OCI-LY7 (cell line): ENCODE results near the gene SRXN1. TPM values are rescaled to one million over a fixed set of nuclear protein-coding genes. Genes with fewer than 3 reads are reported as not detected.

Experiments
- BruUV-seq: library from RNA; stranded (reverse); fragments of 400-500 nt; replicated peaks from 2 replicates; lab custom pipeline; 2021; lab: Mats Ljungman, UMichigan
- CTCF ChIA-PET: fragments of 300-600 bp; sonication (Branson Sonifier 250); formaldehyde crosslinking; loops from one replicate; lab custom pipeline; 2022; ENCODE audit warnings: antibody characterized with exemption; ENCODE audit not compliant: unreplicated experiment; lab: Charles Lee
- POLR2A ChIA-PET: fragments of 300-600 bp; sonication (Branson Sonifier 250); formaldehyde crosslinking; loops from one replicate; lab custom pipeline; 2022; ENCODE audit warnings: antibody characterized with exemption; lab: Charles Lee
- DNase-seq: peaks from one replicate; pipeline ENCODE4 v3.0.0-alpha.2; 2015; ENCODE audit warnings: low spot score
- H2AFZ ChIP-seq: fragments of 200-600 bp; sonication (generic), shearing (Covaris generic); 2 replicates; pipeline ENCODE4 v1.6.1; 2014; ENCODE audit warnings: mild to moderate bottlenecking, antibody characterized with exemption, low read length, moderate library complexity
- H3K27ac ChIP-seq: fragments of 200-600 bp; sonication (generic); 2 replicates; pipeline ENCODE4 v1.5.1; 2014; ENCODE audit warnings: mixed run types, low read depth, mild to moderate bottlenecking, moderate library complexity, low read length, inconsistent platforms; ENCODE audit not compliant: poor library complexity, severe bottlenecking
- H3K36me3 ChIP-seq: fragments of 200-600 bp; sonication (generic); 2 replicates; pipeline ENCODE4 v1.6.1; 2014; ENCODE audit warnings: mild to moderate bottlenecking, antibody characterized with exemption, low read length, moderate library complexity, mixed read lengths; ENCODE audit not compliant: insufficient read depth
- H3K4me1 ChIP-seq: fragments of 200-600 bp; sonication (generic); 2 replicates; pipeline ENCODE4 v1.5.1; 2014; ENCODE audit warnings: mild to moderate bottlenecking, low read length; ENCODE audit not compliant: insufficient read depth, poor library complexity, severe bottlenecking
- H3K4me2 ChIP-seq: fragments of 200-600 bp; sonication (generic); 2 replicates; pipeline ENCODE4 v1.6.1; 2014; ENCODE audit warnings: mild to moderate bottlenecking, low read length
- H3K4me3 ChIP-seq: fragments of 200-600 bp; sonication (generic); 2 replicates; pipeline ENCODE4 v1.5.1; 2014; ENCODE audit warnings: mild to moderate bottlenecking, low read depth, low read length; ENCODE audit not compliant: poor library complexity, severe bottlenecking
- H3K79me2 ChIP-seq: fragments of 200-600 bp; sonication (generic); 2 replicates; pipeline ENCODE4 v1.6.1; 2016; ENCODE audit warnings: low read depth, mild to moderate bottlenecking, low read length, moderate library complexity, mixed read lengths; ENCODE audit not compliant: insufficient read depth
- H3K9me2 ChIP-seq: fragments of 200-600 bp; sonication (generic); 2 replicates; pipeline ENCODE4 v1.6.1; 2016; ENCODE audit warnings: mild to moderate bottlenecking, low read length, mixed read lengths; ENCODE audit not compliant: insufficient read depth
- H3K9me3 ChIP-seq: fragments of 200-600 bp; sonication (generic); 2 replicates; pipeline ENCODE4 v1.6.1; 2014; ENCODE audit warnings: mild to moderate bottlenecking, mixed run types, low read length, mixed read lengths
- H4K20me1 ChIP-seq: fragments of 200-600 bp; sonication (generic); 2 replicates; pipeline ENCODE4 v1.6.1; 2014; ENCODE audit warnings: mild to moderate bottlenecking, antibody characterized with exemption, low read length, moderate library complexity, mixed read lengths; ENCODE audit not compliant: insufficient read depth
- EZH2phosphoT487 ChIP-seq: fragments of 200-600 bp; sonication (generic); IDR thresholded peaks from 2 replicates; pipeline ENCODE4 v1.6.1; 2018; ENCODE audit warnings: low read depth, borderline replicate concordance, mild to moderate bottlenecking, mixed run types, antibody characterized with exemption, low read length, moderate library complexity, mixed read lengths
- intact Hi-C: fragments of 100-400 bp; cut with micrococcal nuclease; formaldehyde crosslinking; loops from one replicate; pipeline ENCODE4 v1.10.0; 2022; ENCODE audit not compliant: unreplicated experiment
- total RNA-seq, 2 experiments: library from RNA; depleted of rRNA in 1 of 2; stranded (reverse); fragments of >200 nt in 1 of 2; shearing (Covaris generic) in 1 of 2; gene quantifications; 2 replicates each; pipeline ENCODE4 v1.2.3, GENCODE V29; 2014 to 2022
- TF ChIP-seq, protein P1 (sequence below): fragments of 200-600 bp; sonication (generic); conservative IDR thresholded peaks from 2 replicates; pipeline ENCODE4 v1.5.1; 2014; ENCODE audit warnings: mild to moderate bottlenecking, antibody characterized with exemption, low read length, moderate library complexity, mixed read lengths

SRXN1 gene
- total RNA-seq, 2 experiments from 2014 or later: 18.6 to 19.8 TPM

DNA sequence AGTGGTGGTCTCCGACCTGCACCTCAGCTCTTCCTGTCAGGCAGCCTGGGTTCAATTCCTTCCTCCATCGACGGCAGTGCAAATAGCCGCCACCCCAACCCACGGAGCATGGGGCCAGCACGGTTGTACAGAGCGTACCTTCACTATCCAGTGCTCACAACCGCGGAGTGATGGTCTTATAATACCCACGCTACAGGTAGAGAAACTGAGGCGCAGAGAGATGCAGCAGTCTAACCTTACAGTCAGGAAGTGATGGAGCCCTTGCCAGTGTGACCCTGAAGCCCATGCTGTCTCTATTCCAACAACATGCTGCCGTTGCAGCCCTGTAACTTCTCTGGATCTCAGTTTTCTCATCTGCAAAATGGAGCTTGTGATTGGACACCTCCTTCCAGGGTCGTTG is 11.6 kb upstream of the SRXN1 start:
- Histone ChIP-seq H3K9me3 (no peaks in the 10 kb centered on the region), H3K4me1 (peaks cover 22% of the 10 kb centered on the region), H3K4me3 (no peak overlapping the region), H3K27ac (no peak overlapping the region), H3K79me2 (no peaks in the 10 kb centered on the region), H2AFZ (no peak overlapping the region), H3K36me3 (no peaks in the 10 kb centered on the region), H3K9me2 (no peaks in the 10 kb centered on the region), H3K4me2 (0 out of 2 replicates have a peak overlapping the region, but pooled peaks have one; percentile 6), H4K20me1 (no peaks in the 10 kb centered on the region)
- ChIA-PET POLR2A (no interaction called here), CTCF (no interaction called here)
- intact Hi-C loops: no loop called here
- no TSS peak for BruUV-seq
- DNase-seq: no peak
- TF ChIP-seq, protein P1, sequence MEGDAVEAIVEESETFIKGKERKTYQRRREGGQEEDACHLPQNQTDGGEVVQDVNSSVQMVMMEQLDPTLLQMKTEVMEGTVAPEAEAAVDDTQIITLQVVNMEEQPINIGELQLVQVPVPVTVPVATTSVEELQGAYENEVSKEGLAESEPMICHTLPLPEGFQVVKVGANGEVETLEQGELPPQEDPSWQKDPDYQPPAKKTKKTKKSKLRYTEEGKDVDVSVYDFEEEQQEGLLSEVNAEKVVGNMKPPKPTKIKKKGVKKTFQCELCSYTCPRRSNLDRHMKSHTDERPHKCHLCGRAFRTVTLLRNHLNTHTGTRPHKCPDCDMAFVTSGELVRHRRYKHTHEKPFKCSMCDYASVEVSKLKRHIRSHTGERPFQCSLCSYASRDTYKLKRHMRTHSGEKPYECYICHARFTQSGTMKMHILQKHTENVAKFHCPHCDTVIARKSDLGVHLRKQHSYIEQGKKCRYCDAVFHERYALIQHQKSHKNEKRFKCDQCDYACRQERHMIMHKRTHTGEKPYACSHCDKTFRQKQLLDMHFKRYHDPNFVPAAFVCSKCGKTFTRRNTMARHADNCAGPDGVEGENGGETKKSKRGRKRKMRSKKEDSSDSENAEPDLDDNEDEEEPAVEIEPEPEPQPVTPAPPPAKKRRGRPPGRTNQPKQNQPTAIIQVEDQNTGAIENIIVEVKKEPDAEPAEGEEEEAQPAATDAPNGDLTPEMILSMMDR: no peak
- no peak for TF ChIP-seq EZH2phosphoT487

DNA sequence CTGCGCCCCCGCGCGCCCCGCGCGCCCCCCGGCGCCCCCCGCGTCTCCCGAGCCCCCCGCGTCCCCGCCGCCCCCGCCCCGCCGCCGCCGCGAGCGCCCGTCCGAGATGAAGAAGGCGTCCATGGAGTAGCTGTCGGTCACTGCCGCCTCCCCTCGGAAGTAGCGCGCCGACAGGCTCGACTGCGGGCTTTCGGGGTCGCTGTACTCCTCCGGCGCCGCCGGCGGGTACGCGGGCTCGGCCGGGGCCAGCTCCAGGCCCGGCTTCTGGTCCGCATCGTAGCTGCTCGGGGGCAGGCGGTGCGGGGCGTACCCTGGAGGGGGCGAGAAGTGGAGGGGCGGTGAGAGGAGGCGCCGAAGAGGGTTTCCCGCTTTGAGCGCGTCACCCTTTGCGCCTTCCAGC is 11.2 kb upstream of the SRXN1 start:
- DNase-seq: no peak
- H3K27ac ChIP-seq: no peak overlapping the region
- ChIA-PET CTCF (no interaction called here), POLR2A (no interaction called here)
- intact Hi-C loops: no loop called here
- no peak overlapping the region for H3K4me3 ChIP-seq
- H3K9me3 ChIP-seq: no peaks in the 10 kb centered on the region
- H3K4me2 ChIP-seq: no peak overlapping the region
- no peaks in the 10 kb centered on the region for H3K9me2 ChIP-seq
- H2AFZ ChIP-seq: no peak overlapping the region
- H3K79me2 ChIP-seq: no peaks in the 10 kb centered on the region
- H3K36me3 ChIP-seq: no peaks in the 10 kb centered on the region
- TF ChIP-seq, protein P1: no peak
- no peak for TF ChIP-seq EZH2phosphoT487
- no TSS peak for BruUV-seq
- H4K20me1 ChIP-seq: no peaks in the 10 kb centered on the region
- peaks cover 22% of the 10 kb centered on the region for H3K4me1 ChIP-seq

DNA sequence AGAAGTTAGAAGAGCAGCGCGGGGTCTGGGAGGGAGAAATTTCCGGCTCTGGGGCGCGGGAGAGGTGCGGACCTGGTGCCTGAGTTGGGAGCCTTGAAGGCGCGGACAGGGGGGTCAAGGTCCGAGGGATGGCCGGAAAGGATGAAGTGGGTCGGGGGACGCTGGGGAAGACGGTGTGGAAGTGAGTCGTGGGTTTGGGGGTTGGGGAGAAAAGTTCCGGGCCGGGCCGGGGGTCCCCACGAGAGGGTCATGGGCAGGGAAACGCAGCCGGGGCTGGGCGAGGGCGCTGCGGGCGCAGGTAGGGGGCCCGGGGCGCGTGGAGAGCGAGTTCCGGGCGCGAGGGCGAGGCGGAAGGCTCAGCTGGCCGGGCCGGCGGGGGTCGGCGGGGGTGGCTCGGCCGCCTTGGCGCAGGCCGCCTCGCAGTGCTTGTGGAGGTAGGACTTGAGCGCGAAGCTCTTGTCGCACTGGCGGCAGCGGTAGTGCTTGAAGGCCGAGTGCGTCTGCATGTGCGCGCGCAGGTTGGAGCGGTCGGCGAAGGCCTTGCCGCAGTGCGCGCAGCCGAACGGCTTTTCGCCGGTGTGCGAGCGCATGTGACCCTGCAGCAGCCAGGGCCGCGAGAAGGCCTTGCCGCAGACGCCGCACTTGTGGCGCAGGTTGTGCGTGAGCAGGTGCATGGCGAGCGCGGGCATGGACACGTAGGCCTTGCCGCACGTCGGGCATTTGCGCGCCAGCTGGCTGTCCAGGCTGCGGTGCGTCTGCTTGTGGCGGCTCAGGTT is 10.5 kb upstream of the SRXN1 start:
- H3K4me1 ChIP-seq: peaks cover 22% of the 10 kb centered on the region
- no peaks in the 10 kb centered on the region for H3K79me2 ChIP-seq
- ChIA-PET POLR2A (no interaction called here), CTCF (no interaction called here)
- H2AFZ ChIP-seq: no peak overlapping the region
- intact Hi-C loops: no loop called here
- no peaks in the 10 kb centered on the region for H4K20me1 ChIP-seq
- no peaks in the 10 kb centered on the region for H3K36me3 ChIP-seq
- no peak overlapping the region for H3K4me2 ChIP-seq
- no peak overlapping the region for H3K4me3 ChIP-seq
- no peak for DNase-seq
- no peak overlapping the region for H3K27ac ChIP-seq
- H3K9me3 ChIP-seq: no peaks in the 10 kb centered on the region
- H3K9me2 ChIP-seq: no peaks in the 10 kb centered on the region
- no TSS peak for BruUV-seq
- TF ChIP-seq, protein P1: no peak
- no peak for TF ChIP-seq EZH2phosphoT487
